ENCODE results near the gene CPM.

- no peak for TF ChIP-seq CTCF (IDR thresholded peaks at IDR 0.05; ENCODE audit: low read depth, low read length, missing input control)
- TF ChIP-seq JUND (IDR thresholded peaks at IDR 0.05): no peak
- no peak for TF ChIP-seq MAX (IDR thresholded peaks at IDR 0.05)
- no peak for TF ChIP-seq ZBTB33 (IDR thresholded peaks at IDR 0.05)
- TF ChIP-seq HNF4G (IDR thresholded peaks at IDR 0.05): no peak
- TF ChIP-seq SP1 (IDR thresholded peaks at IDR 0.05): no peak
- TF ChIP-seq TAF1 (conservative IDR thresholded peaks at IDR 0.05): no peak
- TF ChIP-seq REST (IDR thresholded peaks at IDR 0.05): no peak
- TF ChIP-seq RAD21 (IDR thresholded peaks at IDR 0.05): no peak
- TF ChIP-seq FOXA1 (IDR thresholded peaks at IDR 0.05): no peak
- TF ChIP-seq GABPA (IDR thresholded peaks at IDR 0.05 in 1 of 2, conservative IDR thresholded peaks at IDR 0.05 in 1 of 2): no peak
These were observed 47.7 kb upstream of the CPM start for GRCh38 chr12:68980476-68981212.
